Naive thymus-derived CD4-positive, alpha-beta T cell (primary cell): ENCODE results near the gene TMEM86A. TPM values are rescaled to one million over a fixed set of nuclear protein-coding genes. Genes with fewer than 3 reads are reported as not detected.

Experiments
- ATAC-seq: fragments of 150-1000 bp; cut with Tn5 transposase; 2 replicates; pipeline ENCODE4 v1.10.0; 2021; ENCODE audit warnings: mild to moderate bottlenecking, moderate library complexity
- CTCF ChIA-PET: fragments of 350-600 bp; sonication (Branson Sonifier 250); formaldehyde crosslinking; loops from one replicate; lab custom pipeline; 2021; ENCODE audit warnings: antibody characterized with exemption; lab: Charles Lee
- POLR2A ChIA-PET: fragments of 350-600 bp; sonication (Branson Sonifier 250); formaldehyde crosslinking; loops from one replicate; lab custom pipeline; 2021; ENCODE audit warnings: antibody characterized with exemption, inconsistent platforms; lab: Charles Lee
- DNase-seq, 9 donors: peaks; one replicate each; pipeline versions ENCODE4 v3.0.0 to v3.0.0-alpha.2; 2020 to 2022; ENCODE audit warnings: mixed read lengths in 1 of 9
- H3K27ac ChIP-seq: one replicate; pipeline ENCODE4 v1.7.0; 2013; ENCODE audit warnings: mild to moderate bottlenecking, low read depth, low read length, moderate library complexity
- H3K27me3 ChIP-seq, 2 donors: one replicate each; pipeline ENCODE4 v1.7.0; 2013; ENCODE audit warnings: low read length in 2 of 2, mild to moderate bottlenecking in 2 of 2, moderate library complexity in 2 of 2; ENCODE audit not compliant: control insufficient read depth in 2 of 2, insufficient read depth in 2 of 2
- H3K36me3 ChIP-seq, 3 experiments: 1 replicate in 2 of 3; 2 replicates in 1 of 3; pipeline ENCODE4 v1.7.0; 2013; ENCODE audit warnings: low read length in 3 of 3, mild to moderate bottlenecking in 3 of 3, moderate library complexity in 1 of 3; ENCODE audit not compliant: insufficient read depth in 3 of 3, control insufficient read depth in 2 of 3
- H3K4me1 ChIP-seq, 2 donors: one replicate each; pipeline ENCODE4 v1.7.0; 2013; ENCODE audit warnings: low read length in 2 of 2, mild to moderate bottlenecking in 2 of 2, moderate library complexity in 1 of 2; ENCODE audit not compliant: control insufficient read depth in 2 of 2, insufficient read depth in 2 of 2
- H3K4me3 ChIP-seq: 2 replicates; pipeline ENCODE4 v1.7.0; 2013; ENCODE audit warnings: mild to moderate bottlenecking, low read length
- H3K9me3 ChIP-seq, 3 experiments: 1 replicate in 2 of 3; 2 replicates in 1 of 3; pipeline ENCODE4 v1.7.0; 2013; ENCODE audit warnings: low read length in 3 of 3; ENCODE audit not compliant: control insufficient read depth in 2 of 3
- H3K27ac Mint-ChIP-seq, 9 donors: one replicate each; pipeline ENCODE4 v1.8.0; 2020 to 2022; ENCODE audit warnings: mixed read lengths in 9 of 9, mild to moderate bottlenecking in 8 of 9, moderate library complexity in 5 of 9, inconsistent platforms in 2 of 9
- H3K27me3 Mint-ChIP-seq, 5 donors: one replicate each; pipeline ENCODE4 v1.8.0; 2021 to 2022; ENCODE audit warnings: mixed read lengths in 5 of 5, mild to moderate bottlenecking in 1 of 5
- H3K36me3 Mint-ChIP-seq, 5 donors: one replicate each; pipeline ENCODE4 v1.8.0; 2020 to 2022; ENCODE audit warnings: mixed read lengths in 5 of 5, mild to moderate bottlenecking in 3 of 5, inconsistent platforms in 1 of 5
- H3K4me1 Mint-ChIP-seq, 7 donors: one replicate each; pipeline ENCODE4 v1.8.0; 2020 to 2022; ENCODE audit warnings: mixed read lengths in 7 of 7, mild to moderate bottlenecking in 3 of 7, inconsistent platforms in 1 of 7
- H3K4me3 Mint-ChIP-seq, 10 donors: one replicate each; pipeline ENCODE4 v1.8.0; 2020 to 2022; ENCODE audit warnings: mild to moderate bottlenecking in 10 of 10, mixed read lengths in 10 of 10, moderate library complexity in 6 of 10, inconsistent platforms in 2 of 10
- H3K9me3 Mint-ChIP-seq, 11 donors: one replicate each; pipeline ENCODE4 v1.8.0; 2020 to 2022; ENCODE audit warnings: mixed read lengths in 11 of 11, mild to moderate bottlenecking in 4 of 11, inconsistent platforms in 1 of 11, moderate library complexity in 1 of 11
- intact Hi-C, 2 donors: fragments of 100-400 bp; cut with micrococcal nuclease; formaldehyde crosslinking; loops; one replicate each; pipeline ENCODE4 v1.15.1; 2023
- polyA plus RNA-seq, 2 donors: library from polyadenylated mRNA; unstranded; fragments of 300-500 nt; fragmentation: Illumina TruSeq; gene quantifications; one replicate each; pipeline ENCODE4 v1.2.3, GENCODE V29; 2021
- total RNA-seq, 6 experiments: library from RNA in 5 of 6; stranded (reverse) in 5 of 6; gene quantifications; 1 replicate in 5 of 6; 2 replicates in 1 of 6; pipeline ENCODE4 v1.2.3 and lab custom pipeline; 2021 to 2026

Gene TMEM86A
- total and polyA plus RNA-seq, 7 experiments from 2014 or later: 0.53 to 6.5 (median 4.3) TPM

DNA sequence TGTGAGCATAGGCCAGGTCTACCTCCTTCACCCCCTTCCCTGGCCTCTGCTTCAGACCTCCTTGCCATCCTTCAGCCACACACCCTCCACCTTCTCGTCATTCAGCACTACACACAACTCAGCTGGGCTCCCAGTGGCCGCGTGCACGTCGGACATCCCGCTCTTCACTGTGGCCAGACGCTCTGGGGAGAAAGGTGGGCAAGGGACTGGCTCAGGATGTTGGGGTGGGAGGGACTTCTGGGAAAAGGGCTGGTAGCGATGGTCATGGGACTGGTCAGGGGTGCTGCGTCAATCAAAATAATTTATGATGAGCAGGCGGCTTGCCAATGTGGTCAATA, 15.8 kb downstream of the TMEM86A start:
- H3K4me1 ChIP-seq: no peaks in the 10 kb centered on the region
- H3K27ac ChIP-seq: no peak overlapping the region
- intact Hi-C loops: no loop called here
- Mint-ChIP-seq H3K4me3 (no peak overlapping the region), H3K9me3 (no peaks in the 10 kb centered on the region), H3K36me3 (no peaks in the 10 kb centered on the region), H3K27me3 (peaks cover 0 to 25% (median 0%) of the 10 kb centered on the region in 5 donors), H3K4me1 (peaks cover 0 to 3% (median 0%) of the 10 kb centered on the region in 7 donors), H3K27ac (no peak overlapping the region)
- no peaks in the 10 kb centered on the region for H3K36me3 ChIP-seq
- H3K9me3 ChIP-seq: no peaks in the 10 kb centered on the region
- POLR2A ChIA-PET: interaction anchor here (1.3 kb wide), 1 partner anchor 9 kb away, joined by 3 read pairs; no protein-coding TSS in a partner anchor
- DNase-seq (no peak), ATAC-seq (no peak)
- CTCF ChIA-PET: no interaction called here
- no peak overlapping the region for H3K4me3 ChIP-seq
- no peaks in the 10 kb centered on the region for H3K27me3 ChIP-seq

DNA sequence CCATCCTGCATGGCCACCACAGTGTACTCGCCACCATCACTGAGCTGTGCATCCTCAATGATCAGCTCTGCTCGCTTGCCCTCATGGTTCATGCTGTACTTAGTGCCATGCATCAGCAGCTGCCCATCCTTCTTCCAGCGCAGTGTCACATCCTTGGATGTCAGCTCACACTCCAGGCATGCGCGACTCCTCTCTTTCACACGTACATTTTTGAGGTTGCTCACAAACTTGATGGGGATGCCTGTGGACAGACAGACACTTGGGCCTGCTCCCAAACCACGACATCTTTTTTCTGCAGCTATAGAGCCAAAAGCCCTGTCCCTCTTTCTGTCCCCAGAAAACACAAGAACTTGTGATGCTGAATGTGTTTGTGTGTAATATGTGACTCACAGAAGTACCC, 16.9 kb downstream of the TMEM86A start:
- no peak for ATAC-seq
- Histone ChIP-seq H3K36me3 (no peaks in the 10 kb centered on the region), H3K9me3 (no peaks in the 10 kb centered on the region), H3K4me3 (no peak overlapping the region), H3K4me1 (no peaks in the 10 kb centered on the region), H3K27ac (no peak overlapping the region), H3K27me3 (no peaks in the 10 kb centered on the region)
- no peak for DNase-seq
- no peak overlapping the region for H3K4me3 Mint-ChIP-seq
- CTCF ChIA-PET: no interaction called here
- H3K27me3 Mint-ChIP-seq: peaks cover 0 to 25% (median 0%) of the 10 kb centered on the region in 5 donors
- no peaks in the 10 kb centered on the region for H3K36me3 Mint-ChIP-seq
- POLR2A ChIA-PET: no interaction called here
- no peaks in the 10 kb centered on the region for H3K9me3 Mint-ChIP-seq
- intact Hi-C loops: no loop called here
- H3K27ac Mint-ChIP-seq: no peak overlapping the region
- peaks cover 0 to 5% (median 2%) of the 10 kb centered on the region in 7 donors for H3K4me1 Mint-ChIP-seq

GRCh38 chr11:18720091-18720807, 21.7 kb downstream of the TMEM86A start:
- H3K4me3 Mint-ChIP-seq: peak overlapping the region; percentile 59 to 97 (median 92)
- POLR2A ChIA-PET: interaction anchor here (0.6 to 1.2 kb wide), 4 partner anchors 10 to 85 kb away, joined by 3 to 4 read pairs (median 3); no protein-coding TSS in a partner anchor

GRCh38 chr11:18720808-18721560, 22.4 kb downstream of the TMEM86A start:
- no peaks in the 10 kb centered on the region for H3K9me3 ChIP-seq
- H3K27ac ChIP-seq: peak overlapping the region; percentile 46
- Mint-ChIP-seq H3K4me3 (peak overlapping the region; percentile 82 to 97 (median 92)), H3K9me3 (no peaks in the 10 kb centered on the region), H3K27ac (peak overlapping the region in 6 of 9 donors; percentile 36 to 89 (median 59)), H3K4me1 (peaks cover 8 to 15% (median 9%) of the 10 kb centered on the region in 7 donors), H3K36me3 (no peaks in the 10 kb centered on the region), H3K27me3 (peaks cover 0 to 34% (median 0%) of the 10 kb centered on the region in 5 donors)
- ATAC-seq (peak; percentile 95), DNase-seq (peak; percentile 61 to 84 (median 76))
- peaks cover 0 to 5% of the 10 kb centered on the region in 2 donors for H3K4me1 ChIP-seq
- H3K4me3 ChIP-seq: peak overlapping the region; percentile 72
- H3K36me3 ChIP-seq: peaks cover 0 to 3% (median 0%) of the 10 kb centered on the region in 3 experiments
- ChIA-PET POLR2A (interaction anchor here (0.6 to 1.9 kb wide), 9 partner anchors 9 to 194 kb away, joined by 3 to 10 read pairs (median 4); partner anchors contain the start of genes TMEM86A and TSG101), CTCF (interaction anchor here (0.6 to 1.9 kb wide), 7 partner anchors 10 to 181 kb away, joined by 3 to 21 read pairs (median 4); partner anchors contain the start of gene SPTY2D1)
- intact Hi-C loops: loop anchor here (1.0 to 5.0 kb wide), 10 partner anchors 15 to 709 kb away; partner anchors contain the start of genes SPTY2D1 (in 2 of the 2), TMEM86A (in 2 of the 2), GTF2H1 (in 1 of the 2) and HPS5 (in 1 of the 2)
- H3K27me3 ChIP-seq: no peaks in the 10 kb centered on the region

More at GRCh38 chr11:18720091-18720807, 21.7 kb downstream of the TMEM86A start:
- Histone ChIP-seq H3K9me3 (no peaks in the 10 kb centered on the region), H3K4me1 (peaks cover 0 to 5% of the 10 kb centered on the region in 2 donors), H3K36me3 (peaks cover 0 to 3% (median 0%) of the 10 kb centered on the region in 3 experiments), H3K4me3 (peak overlapping the region; percentile 72), H3K27me3 (no peaks in the 10 kb centered on the region), H3K27ac (peak overlapping the region; percentile 46)
- H3K27me3 Mint-ChIP-seq: peaks cover 0 to 34% (median 0%) of the 10 kb centered on the region in 5 donors
- intact Hi-C loops: loop anchor here (2.0 to 5.0 kb wide), 5 partner anchors 133 to 708 kb away; partner anchors contain the start of genes GTF2H1 (in 1 of the 2), HPS5 (in 1 of the 2), SAAL1 (in 1 of the 2) and SERGEF (in 1 of the 2)
- ATAC-seq: no peak
- peaks cover 8 to 15% (median 9%) of the 10 kb centered on the region in 7 donors for H3K4me1 Mint-ChIP-seq
- CTCF ChIA-PET: no interaction called here
- no peaks in the 10 kb centered on the region for H3K9me3 Mint-ChIP-seq
- H3K36me3 Mint-ChIP-seq: no peaks in the 10 kb centered on the region
- no peak for DNase-seq
- H3K27ac Mint-ChIP-seq: peak overlapping the region in 5 of 9 donors; percentile 9 to 60 (median 39)

DNA sequence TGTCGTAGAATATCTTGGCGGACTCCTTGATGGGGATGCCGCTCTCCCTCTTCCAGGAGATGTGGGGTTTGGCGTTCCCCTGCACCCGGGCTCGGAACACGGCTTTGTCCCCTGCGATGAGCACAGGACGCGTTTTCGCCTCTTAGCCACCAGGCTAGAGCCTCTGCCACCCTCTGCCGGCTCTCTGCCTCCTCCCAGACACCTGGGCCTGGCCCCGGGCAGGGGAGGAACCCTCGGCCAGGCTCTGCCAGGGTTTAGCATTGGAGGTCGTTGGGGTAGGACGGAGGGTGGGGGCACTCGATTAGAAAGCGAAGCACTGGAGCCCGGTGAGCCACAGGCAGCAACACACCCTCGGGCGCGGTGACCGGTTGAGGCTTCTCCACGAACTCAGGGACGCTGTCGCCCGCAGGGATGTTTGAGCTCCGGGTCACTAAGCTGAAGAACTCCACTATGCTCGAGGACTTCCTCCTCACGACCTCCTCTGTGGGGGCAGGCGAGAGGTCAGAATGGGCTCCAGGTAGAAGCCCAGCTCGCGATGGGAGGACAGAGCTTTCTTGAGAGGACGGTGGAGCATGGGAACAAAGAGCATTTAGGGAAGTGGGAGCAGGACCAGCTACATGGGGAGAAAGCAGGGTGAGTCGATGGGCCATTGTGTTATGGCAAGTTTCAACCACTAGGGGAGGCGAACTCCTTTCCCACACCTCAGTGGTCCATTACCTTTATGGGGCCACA, 23.1 kb downstream of the TMEM86A start:
- peaks cover 0 to 3% (median 0%) of the 10 kb centered on the region in 3 experiments for H3K36me3 ChIP-seq
- H3K4me3 ChIP-seq: peak overlapping the region; percentile 72
- H3K4me1 ChIP-seq: peaks cover 0 to 5% of the 10 kb centered on the region in 2 donors
- H3K27me3 Mint-ChIP-seq: peaks cover 0 to 34% (median 0%) of the 10 kb centered on the region in 5 donors
- H3K36me3 Mint-ChIP-seq: no peaks in the 10 kb centered on the region
- peak overlapping the region in 6 of 9 donors; percentile 39 to 89 (median 76) for H3K27ac Mint-ChIP-seq
- H3K4me1 Mint-ChIP-seq: peaks cover 8 to 15% (median 9%) of the 10 kb centered on the region in 7 donors
- DNase-seq (peak; percentile 15 to 51 (median 37)), ATAC-seq (peak; percentile 61)
- ChIA-PET CTCF (interaction anchor here (0.6 to 2.2 kb wide), 17 partner anchors 8 to 401 kb away, joined by 3 to 21 read pairs (median 4); partner anchors contain the start of genes SPTY2D1 and TMEM86A), POLR2A (interaction anchor here (0.6 to 1.9 kb wide), 14 partner anchors 9 to 908 kb away, joined by 3 to 10 read pairs (median 4); partner anchors contain the start of genes SPTY2D1, TMEM86A and TSG101)
- H3K27ac ChIP-seq: peak overlapping the region; percentile 46
- H3K9me3 ChIP-seq: no peaks in the 10 kb centered on the region
- H3K4me3 Mint-ChIP-seq: peak overlapping the region; percentile 82 to 97 (median 92)
- H3K9me3 Mint-ChIP-seq: no peaks in the 10 kb centered on the region
- no peaks in the 10 kb centered on the region for H3K27me3 ChIP-seq
- intact Hi-C loops: loop anchor here (1.0 to 5.0 kb wide), 12 partner anchors 15 to 709 kb away; partner anchors contain the start of genes SPTY2D1 (in 2 of the 2), TMEM86A (in 2 of the 2), TSG101 (in 2 of the 2) and UEVLD (in 2 of the 2)
